Thyroid gland (tissue), 4 donors: ENCODE results near the gene ABR.

Source experiments
- CTCF ChIP-seq, 6 experiments: fragments of 200-600 bp in 3 of 6; fragments of 450-650 bp in 3 of 6; sonication (generic) in 3 of 6; IDR thresholded peaks; one replicate each; pipeline ENCODE4 v1.5.1; 2016 to 2019; ENCODE audit warnings: antibody characterized with exemption in 6 of 6, mild to moderate bottlenecking in 2 of 6, inconsistent platforms in 1 of 6, moderate library complexity in 1 of 6
- POLR2A ChIP-seq, 2 donors: fragments of 450-650 bp; IDR thresholded peaks; one replicate each; pipeline ENCODE4 v1.6.1; 2017; ENCODE audit warnings: antibody characterized with exemption in 2 of 2, mild to moderate bottlenecking in 2 of 2, moderate library complexity in 1 of 2

DNA sequence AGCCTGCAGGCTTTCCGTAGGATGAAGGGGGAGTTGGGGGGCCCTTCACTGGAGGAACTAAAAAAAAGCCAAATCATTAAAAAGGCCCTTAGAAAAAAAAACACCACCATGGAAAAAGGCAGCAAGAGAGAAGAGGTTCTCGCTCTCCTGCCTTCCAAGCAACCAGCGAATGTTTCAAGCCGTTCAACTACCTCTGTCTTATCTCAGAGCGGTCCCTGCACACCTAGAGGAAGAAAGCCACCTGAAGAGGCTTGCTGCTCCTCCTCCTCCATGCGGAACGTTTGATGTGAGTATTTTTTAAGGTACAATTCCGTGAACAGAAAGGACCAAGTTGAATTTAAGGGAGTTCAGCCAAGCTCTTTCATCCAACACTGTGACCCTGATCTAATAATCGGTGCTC lies 209.4 kb downstream of the ABR start:
- TF ChIP-seq CTCF (IDR thresholded peaks at IDR 0.05) (no peak), POLR2A (IDR thresholded peaks at IDR 0.05) (peak in 1 of 2 donors; percentile 9)
